GM03348 (cell line): Measurements from ENCODE around the gene IRAK1BP1.
"Not testable (repeated sequence)": the region's sequence is repeated elsewhere in the genome, so short reads cannot be mapped to it uniquely, and the experiment has no call there.

Experiments
- DNase-seq: peaks from one replicate; pipeline ENCODE4 v3.0.0; 2012; ENCODE audit warnings: low spot score

The IRAK1BP1 gene, protein sequence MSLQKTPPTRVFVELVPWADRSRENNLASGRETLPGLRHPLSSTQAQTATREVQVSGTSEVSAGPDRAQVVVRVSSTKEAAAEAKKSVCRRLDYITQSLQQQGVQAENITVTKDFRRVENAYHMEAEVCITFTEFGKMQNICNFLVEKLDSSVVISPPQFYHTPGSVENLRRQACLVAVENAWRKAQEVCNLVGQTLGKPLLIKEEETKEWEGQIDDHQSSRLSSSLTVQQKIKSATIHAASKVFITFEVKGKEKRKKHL

DNA sequence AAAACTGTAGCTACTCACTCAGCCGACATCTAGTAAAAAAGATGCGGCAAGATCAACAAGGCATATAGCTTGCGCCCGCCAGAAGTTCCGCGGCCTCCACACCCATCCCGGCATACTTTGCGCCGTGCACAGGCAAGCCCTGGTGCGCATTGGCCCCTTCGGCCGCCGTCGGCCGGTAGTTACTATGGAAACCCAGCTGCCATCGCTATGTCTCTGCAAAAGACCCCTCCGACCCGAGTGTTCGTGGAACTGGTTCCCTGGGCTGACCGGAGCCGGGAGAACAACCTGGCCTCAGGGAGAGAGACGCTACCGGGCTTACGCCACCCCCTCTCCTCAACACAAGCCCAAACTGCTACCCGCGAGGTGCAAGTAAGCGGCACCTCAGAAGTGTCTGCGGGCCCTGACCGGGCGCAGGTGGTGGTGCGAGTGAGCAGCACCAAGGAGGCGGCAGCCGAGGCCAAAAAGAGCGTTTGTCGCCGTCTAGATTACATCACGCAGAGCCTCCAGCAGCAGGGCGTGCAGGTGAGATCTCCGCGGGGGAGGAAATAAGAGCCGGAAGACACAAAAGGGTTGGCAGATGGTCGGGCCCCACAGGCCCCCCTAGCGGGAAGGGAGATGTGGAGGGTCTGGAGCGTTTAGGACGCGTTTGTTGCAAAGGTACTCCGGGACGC lies at the start of gene IRAK1BP1:
IRAK1BP1 (plus strand) TSS at position 182 of the 671 bp plus-strand sequence; CDS start at position 208, 26 bp downstream.
- peak; percentile 92 for DNase-seq

DNA sequence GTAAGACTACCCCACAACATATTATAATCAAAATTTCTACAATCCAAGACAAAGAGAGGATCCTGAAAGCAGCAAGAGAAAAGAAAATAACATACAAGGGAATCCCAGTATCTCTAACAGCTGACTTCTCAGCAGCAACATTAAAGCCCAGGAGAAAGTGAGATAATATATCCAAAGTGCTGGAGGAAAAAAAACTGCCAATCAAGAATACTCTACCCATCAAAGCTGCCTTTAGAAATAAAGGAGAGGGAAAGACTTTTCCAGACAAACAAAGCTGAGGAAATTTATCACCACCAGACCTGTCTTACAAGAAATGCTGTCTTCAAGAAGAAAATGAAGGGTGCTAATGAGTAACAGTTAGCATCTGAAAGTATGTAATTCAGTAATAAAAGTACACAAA lies 43.3 kb upstream of the IRAK1BP1 start:
- no peak for DNase-seq

DNA sequence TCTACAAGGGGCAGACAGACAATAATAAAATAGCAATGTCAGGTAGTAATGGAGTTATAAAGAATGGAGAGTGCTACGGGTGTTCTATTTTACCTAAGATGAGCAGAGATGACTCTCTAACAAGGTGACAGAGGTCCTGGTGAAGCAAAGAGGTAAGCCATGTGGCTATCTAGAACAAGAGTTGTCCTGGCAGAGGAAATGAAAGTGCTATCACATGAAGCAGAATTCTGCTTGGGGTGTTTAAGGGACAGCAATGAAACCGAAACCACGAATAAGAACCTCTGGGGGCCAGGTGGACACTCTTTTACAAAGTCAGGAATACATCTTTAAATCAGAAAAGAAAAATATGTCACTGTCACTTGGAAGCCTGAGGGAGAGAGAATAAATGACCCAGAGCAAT lies 37.9 kb upstream of the IRAK1BP1 start:
- no peak for DNase-seq

DNA sequence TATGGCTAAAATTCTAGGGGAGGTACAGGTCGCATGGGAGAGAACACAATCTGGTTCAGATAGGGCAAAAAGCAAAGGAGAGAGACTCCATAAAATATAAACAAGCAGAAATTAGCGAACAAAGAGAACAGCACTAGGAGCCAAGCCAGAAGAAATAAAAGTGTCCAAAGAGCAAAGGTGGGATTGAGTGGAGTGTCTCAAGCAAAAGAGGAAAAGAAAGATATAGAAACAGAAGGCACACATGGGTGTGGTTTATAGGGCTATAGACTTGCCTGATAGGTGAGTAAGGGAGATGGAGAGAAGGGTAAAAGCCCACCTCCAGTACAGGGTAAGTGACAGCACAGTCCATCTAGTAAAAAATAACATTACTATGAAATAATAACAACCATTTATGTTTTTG lies 36.5 kb upstream of the IRAK1BP1 start:
- no peak for DNase-seq

DNA sequence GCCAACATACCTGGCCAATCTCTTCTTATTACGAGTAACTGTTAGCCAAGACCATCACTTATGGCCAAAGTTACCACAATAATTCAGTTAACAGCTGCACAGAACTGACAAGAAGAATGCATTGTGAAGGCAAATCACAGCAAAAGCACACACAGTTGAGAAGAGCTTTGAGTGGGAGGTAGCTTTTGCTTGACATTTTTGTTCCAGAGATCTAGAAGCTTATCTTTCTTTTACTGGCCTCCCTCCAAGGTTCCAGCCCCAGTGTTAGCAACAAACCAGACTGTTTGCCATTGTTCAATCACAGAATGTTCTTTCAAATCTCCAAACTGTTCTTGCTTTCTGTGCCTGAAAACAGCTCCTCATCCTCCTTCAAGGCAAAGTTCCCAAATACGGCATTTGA lies 35.9 kb upstream of the IRAK1BP1 start:
- DNase-seq, result no peak

DNA sequence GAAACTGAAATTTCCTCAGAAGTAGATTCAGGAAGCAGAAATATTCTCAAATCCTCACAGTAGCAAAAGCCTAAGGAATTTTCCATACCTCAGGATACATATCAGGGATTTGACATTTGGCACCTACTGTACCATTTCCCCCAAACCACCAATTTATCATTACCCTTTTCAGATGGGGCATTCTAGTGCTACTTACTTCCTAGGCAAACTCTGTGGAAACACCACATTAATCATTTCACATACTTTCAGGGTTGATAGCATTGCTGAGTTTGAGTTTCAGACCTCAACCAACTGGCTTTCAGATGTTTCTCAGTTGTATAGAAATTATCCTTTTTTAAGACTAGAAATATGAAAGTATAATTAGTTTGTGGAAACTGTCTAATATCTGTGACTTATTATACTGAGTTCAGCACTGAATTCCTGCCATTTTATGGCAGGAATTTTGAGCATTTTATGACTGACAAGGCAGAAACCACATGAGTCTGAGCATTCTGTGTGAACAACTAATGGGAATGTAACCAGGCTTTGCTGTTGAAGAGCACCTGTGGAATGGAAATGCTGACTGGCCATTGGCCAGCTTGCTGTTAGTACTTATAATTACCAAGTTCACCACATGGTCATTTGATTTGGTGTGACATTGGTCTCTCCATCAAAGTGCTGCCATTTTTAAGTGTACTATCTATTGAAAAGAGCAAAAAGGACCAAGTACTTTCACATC lies 35.1 kb upstream of the IRAK1BP1 start:
- no peak for DNase-seq

DNA sequence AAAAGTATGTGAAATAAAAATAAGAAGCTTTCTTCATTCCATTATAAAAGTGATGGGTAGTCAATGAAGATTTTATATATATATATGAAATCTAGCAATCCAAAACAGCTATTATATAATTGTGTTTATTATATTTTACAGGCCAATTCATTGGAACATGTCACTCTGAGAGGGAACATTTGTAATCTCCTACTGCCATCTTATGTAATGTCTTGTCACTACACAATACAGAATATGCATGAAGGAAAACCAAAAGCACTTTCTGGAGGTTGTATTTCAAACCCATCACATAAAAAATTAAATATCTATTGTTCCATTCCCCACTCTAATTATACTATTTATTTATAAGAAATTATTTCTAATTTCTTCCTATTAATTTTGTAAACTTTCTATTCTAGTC lies 31.5 kb upstream of the IRAK1BP1 start:
- DNase-seq, result peak; percentile 8

DNA sequence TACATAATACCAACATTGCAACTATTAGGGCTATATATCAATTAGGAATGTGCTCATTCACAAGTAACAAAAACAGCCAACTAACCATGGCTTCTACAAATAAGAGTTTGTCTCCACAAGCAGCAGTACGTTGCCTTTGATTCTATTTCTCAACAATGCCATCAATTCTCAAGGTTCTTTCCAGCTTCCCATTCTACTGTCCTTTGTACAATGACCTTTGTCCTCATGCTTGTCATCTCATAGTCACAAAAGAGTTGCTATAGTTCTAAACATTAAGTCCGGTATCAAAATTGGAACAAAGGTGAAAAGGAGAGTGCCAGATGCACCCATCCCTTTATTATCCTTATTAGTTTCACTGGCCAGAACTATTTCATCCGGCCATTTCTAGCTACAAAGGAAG lies 30.8 kb upstream of the IRAK1BP1 start:
- DNase-seq, result no peak

DNA sequence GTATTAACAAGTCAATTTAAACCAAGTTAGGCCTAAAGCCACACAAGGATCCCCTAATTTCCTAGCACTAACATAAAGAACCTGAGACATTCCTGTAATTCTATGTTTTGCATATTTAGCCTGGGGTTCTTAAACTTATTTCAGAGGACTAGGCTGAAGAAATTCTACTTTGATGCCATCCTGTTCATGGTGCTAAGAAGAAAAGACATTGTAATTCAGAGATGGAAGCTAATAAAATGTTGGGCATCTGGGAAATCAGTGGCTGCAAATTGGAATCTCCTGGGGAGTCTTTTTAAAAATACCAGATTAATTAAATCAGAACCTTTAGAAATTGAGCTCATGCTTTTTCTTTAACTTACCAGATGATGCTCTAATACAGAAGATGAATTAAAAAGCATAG lies 26.2 kb upstream of the IRAK1BP1 start:
- no peak for DNase-seq

DNA sequence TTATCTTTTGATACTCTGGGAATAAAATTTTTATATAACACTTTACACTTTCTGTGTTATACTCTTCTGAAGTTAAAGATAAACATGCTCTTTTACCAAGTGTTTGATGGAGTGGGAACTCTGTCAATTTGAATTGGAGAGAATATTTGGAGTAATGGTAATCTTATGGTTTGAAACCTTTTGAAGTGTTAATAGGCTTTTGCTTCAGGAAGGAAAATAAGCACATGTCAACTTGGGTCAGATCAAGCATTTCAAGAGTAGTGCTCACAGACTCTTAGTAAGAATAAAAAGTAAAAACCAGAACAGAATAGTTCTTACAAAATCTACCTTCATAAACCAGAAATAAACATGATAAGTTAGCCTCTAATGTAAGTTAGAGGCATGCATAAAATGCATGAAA lies 24.4 kb upstream of the IRAK1BP1 start:
- no peak for DNase-seq

DNA sequence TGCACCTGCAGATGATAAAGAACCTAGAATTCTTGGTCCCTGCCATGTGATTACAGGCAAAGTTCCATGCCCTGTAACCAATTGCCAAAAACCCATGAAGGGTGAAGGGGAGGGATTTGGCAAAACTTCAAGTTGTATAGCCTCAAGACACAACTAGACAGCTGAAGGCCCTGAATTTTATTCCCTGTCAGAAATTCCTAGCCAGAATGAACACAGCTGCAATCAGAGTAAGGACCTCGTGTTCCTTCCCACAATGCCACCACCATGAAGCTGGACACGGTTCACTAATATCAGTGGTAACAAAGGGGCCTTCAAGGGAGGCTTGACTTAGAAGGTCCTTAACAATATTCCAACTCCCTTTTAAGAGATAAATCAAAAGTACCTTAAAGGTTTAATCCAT lies 22.5 kb upstream of the IRAK1BP1 start:
- no peak for DNase-seq

DNA sequence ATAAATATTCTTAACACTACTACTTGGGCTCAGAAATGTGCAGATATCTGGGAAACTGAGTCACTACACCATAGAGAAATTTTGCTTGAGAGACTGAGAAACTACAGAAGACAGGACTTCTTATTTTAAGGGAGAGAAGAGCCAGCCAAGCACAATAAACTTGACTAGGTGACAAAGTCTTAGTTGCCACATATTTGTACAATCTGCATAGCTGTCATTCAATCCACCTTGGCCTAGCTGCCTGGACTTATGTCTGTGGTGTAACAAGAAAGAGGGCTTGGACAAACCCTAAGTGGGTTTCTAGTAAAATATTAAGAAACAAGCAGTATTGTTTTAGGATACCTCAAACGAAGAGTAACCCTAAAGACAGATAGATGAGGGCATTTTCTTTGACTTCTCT lies 21.8 kb upstream of the IRAK1BP1 start:
- DNase-seq, result no peak

DNA sequence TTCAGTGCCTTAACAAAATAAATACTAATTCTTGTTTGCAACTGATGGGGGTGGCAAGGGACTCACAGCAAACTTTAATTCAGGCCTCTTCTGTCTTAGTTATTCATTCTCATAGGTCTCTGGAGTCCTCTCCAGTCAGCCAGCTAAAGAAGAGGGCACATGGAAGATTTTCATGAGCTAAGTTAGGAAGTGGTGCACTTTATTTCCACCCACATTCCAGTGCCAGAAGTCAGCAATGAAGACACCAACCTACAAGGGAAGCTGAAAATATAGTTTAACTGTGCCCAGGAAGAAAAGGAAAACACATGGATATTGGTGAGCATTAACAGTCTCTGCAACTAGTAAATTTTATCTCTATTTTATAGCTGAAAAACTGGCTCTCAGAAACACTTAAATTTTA lies 16.7 kb upstream of the IRAK1BP1 start:
- no peak for DNase-seq

DNA sequence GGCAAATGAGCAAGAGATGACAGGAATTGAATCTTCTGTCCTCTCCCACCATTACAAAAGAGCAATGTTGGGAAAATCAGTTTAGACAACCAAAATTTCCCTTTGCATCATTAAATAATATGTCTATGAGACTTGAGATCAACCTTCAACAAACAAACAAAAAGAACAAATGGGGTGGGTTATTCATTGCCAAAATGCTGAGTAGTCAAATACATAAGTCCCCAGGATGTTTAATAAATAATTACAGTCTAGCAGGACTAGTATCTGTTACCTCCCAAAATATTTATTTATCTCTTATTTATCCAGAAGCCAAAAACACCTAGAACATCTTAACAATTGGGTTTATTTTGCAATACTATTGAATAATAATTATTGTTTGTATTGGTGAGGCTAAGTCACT lies 16.2 kb upstream of the IRAK1BP1 start:
- DNase-seq, result no peak

DNA sequence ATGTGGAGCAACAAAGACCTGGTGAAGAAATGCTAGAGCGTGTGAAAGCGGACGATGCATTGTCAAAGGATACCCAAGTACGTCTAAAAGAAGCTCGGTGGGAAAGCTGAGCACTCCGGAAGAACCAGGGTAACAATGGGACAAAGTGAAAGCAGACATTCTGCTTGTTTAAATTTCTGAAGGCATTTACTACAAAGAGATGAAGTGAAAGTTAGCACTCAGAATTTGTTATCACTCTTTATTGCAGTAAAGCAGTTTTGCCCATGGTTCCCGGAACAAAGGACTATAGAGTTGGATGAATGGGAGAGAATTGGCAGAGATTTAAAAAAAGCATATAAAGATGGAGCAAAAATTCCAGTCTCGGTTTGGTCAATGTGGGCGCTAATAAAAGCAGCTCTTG lies 12.8 kb upstream of the IRAK1BP1 start:
- no peak for DNase-seq

DNA sequence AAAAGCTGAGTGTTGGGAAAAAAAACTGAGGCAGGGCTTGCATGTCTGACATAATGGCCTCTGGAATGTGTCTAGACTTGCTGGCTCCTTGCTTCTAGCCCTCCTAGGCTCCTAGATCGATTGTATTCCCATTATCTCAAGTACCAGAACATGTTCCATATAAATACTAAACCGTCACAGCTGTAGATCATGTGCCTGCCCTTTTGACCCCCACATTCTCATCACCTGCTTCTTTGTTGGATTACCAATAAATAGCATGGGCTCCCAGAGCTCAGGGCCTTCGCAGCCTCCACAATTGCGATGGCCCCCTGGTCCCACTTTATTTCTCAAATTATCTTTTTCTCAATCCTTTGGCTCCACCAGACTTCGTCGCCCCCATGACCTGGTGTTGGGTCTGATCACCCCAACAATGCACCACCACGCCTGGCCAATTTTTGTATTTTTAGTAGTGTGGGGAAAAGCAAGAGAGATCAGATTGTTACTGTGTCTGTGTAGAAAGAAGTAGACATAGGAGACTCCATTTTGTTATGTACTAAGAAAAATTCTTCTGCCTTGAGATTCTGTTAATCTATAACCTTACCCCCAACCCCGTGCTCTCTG lies 8.9 kb upstream of the IRAK1BP1 start:
- not testable (repeated sequence) for DNase-seq

DNA sequence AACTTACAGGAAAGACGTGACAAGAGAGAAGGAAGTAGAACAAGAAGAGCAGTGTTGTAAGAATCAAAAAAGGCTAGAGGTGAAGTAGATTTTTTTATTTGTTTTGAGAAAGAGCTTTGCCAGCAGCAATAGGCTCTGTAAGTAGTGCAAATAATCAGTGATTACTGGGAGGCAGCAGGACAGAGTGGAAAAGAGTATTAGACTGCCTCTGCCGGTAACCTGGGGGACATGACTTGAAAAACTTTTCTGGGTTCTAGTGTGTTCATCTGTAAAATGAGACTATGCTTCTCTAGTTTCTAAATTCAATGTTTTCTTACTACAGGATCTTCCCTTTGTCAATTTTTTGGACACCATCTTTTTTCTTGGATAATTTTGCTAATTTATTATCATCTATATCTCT lies 5.8 kb upstream of the IRAK1BP1 start:
- DNase-seq, result peak; percentile 25

DNA sequence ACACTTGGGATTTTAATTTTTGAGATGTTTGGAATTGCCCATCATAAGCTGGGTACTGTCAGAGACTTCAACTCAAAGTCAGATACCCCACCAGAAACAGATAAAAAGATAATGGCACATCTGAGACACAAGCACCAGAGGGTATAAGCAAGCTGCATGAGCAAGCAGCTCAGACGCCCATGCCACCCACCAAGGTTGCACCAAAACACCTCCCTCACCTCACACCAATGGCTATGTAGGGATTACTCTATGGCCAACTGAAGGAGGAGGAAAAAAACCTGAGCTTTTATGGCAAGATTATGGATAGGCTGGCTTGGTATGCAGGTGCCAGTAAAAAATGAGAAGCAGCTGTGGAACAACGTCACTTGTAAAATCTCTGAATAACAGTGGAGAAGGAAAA lies 3.8 kb upstream of the IRAK1BP1 start:
- no peak for DNase-seq

DNA sequence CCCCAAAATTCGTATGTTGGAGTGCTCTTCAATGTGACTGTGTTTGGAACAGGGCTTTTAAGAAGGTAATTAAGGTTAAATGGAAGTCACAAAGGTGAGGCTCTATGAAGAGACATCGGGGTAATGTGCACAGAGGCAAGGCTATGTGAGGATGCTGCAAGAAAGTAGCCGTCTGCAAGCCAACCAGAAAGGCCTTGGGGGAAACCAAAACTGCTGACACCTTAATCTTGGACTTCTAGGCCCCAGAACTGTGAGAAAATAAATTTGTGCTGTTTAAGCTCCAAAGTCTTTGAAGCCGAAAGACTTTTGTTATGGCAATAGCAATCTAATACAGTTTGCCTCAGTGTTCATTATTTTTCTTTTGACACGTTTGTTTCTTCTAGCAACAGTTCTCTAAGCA lies 2.4 kb upstream of the IRAK1BP1 start:
- DNase-seq, result no peak

DNA sequence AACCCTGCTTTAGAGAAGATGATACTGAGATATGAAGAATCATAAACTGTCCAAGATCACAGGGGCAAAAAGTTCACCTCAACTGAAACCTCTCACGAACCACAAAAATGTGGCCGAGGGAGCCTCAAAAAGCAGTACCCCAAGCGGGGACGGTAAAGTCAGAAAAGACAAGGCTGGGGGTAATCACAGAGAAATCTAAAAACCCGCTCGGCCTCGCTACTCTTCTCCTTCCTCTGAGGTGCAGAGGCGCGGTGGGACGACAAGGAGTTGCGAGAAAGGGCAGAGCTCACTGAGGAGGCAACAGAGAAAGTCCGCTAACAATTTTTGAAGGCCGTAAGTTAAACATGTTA lies 356 bp upstream of the IRAK1BP1 start:
- no peak for DNase-seq

DNA sequence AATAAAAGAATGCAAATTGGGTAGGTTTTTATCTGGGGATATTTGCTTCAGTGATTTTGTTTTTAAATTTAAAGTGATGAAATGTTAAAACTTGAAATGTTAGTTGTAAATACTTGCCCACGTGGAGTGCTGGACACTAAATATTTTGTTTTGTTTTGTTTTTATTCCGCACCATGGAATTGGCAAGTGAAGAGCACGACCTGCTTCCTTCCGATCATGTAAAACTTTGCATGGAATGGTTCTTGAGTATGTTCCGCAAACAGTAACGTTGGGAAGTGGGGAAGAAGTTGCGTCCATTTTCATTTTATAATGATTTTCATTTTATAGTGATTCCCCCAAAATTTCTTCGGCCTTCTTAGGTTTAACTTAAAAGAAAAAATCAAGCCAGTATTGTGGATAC lies 765 bp downstream of the IRAK1BP1 start:
- DNase-seq, result peak; percentile 16

DNA sequence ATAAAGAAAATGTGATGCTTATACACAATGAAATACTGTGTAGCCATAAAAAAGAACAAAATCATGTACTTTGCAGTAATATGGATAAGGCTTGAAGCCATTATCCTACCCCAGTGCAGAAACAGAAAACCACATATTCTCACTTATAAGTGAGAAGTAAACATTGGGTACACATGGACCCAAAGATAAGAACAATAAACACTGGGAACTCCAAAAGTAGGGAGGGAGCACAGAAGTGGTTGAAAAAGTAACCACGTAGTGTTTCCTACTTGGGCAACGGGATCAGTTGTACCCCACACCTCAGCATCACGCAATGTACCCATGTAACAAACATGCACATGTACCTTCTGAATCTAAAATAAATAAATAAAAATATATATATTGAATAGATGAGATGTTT lies 8.2 kb downstream of the IRAK1BP1 start:
- DNase-seq, result no peak

DNA sequence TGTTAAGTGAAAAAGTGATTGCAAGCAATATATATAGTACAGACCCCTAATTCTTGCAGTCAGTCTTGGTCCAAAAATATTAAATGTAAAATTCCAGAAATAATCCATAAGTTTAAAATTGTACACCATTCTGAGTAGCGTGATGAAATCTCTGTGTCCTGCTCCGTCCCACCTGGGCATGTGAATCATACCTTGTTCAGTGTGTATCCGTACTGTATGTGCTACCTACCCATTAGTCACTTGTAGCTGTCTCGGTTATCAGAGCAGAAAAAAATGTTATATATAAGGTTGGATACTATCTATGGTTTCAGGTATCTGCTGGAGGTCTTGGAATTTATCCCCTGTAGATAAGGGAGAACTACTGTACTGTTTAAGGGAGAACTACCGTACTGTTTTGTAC lies 16.3 kb downstream of the IRAK1BP1 start:
- no peak for DNase-seq
